Mesenchymal stem cell (in vitro differentiated cells and primary cell): ENCODE results near the gene DAAM2. TPM values are rescaled to one million over a fixed set of nuclear protein-coding genes. Genes with fewer than 3 reads are reported as not detected.
A peak's percentile ranks its signal among the peaks of the same experiment; 100 is the strongest.

Source experiments
- DNase-seq: peaks from one replicate; pipeline ENCODE4 v3.0.0-alpha.2; 2013
- H2AFZ ChIP-seq: one replicate; pipeline ENCODE4 v1.6.1; 2013; ENCODE audit warnings: low read depth, mild to moderate bottlenecking, control low read depth, inconsistent platforms, low read length, moderate library complexity
- H2AK5ac ChIP-seq: 2 replicates; pipeline ENCODE4 v1.6.1; 2013; ENCODE audit warnings: low read length, moderate library complexity, mild to moderate bottlenecking, inconsistent platforms; ENCODE audit not compliant: severe bottlenecking
- H2BK120ac ChIP-seq: one replicate; pipeline ENCODE4 v1.6.1; 2013; ENCODE audit warnings: low read depth, mild to moderate bottlenecking, inconsistent platforms, low read length, moderate library complexity
- H2BK12ac ChIP-seq, 2 experiments: one replicate each; pipeline ENCODE4 v1.6.1; 2013; ENCODE audit warnings: inconsistent platforms in 2 of 2, low read length in 2 of 2, mild to moderate bottlenecking in 2 of 2, moderate library complexity in 2 of 2, control low read depth in 1 of 2
- H2BK15ac ChIP-seq: one replicate; pipeline ENCODE4 v1.6.1; 2013; ENCODE audit warnings: mild to moderate bottlenecking, low read depth, inconsistent platforms; ENCODE audit not compliant: poor library complexity, severe bottlenecking
- H2BK5ac ChIP-seq: 2 replicates; pipeline ENCODE4 v1.6.1; 2013; ENCODE audit warnings: low read depth, mild to moderate bottlenecking, low read length, control low read depth, inconsistent platforms; ENCODE audit not compliant: poor library complexity, severe bottlenecking
- H3K14ac ChIP-seq, 2 experiments: one replicate each; pipeline ENCODE4 v1.6.1; 2013; ENCODE audit warnings: inconsistent platforms in 2 of 2, low read length in 2 of 2, control low read depth in 1 of 2, mild to moderate bottlenecking in 1 of 2, moderate library complexity in 1 of 2
- H3K18ac ChIP-seq, 2 experiments: one replicate each; pipeline ENCODE4 v1.6.1; 2013; ENCODE audit warnings: inconsistent platforms in 2 of 2, low read length in 2 of 2, control low read depth in 1 of 2, low read depth in 1 of 2, mild to moderate bottlenecking in 1 of 2
- H3K23ac ChIP-seq, 2 experiments: one replicate each; pipeline ENCODE4 v1.6.1; 2013; ENCODE audit warnings: inconsistent platforms in 2 of 2, low read length in 2 of 2, mild to moderate bottlenecking in 2 of 2, moderate library complexity in 2 of 2, control low read depth in 1 of 2
- H3K27ac ChIP-seq: 2 replicates; pipeline ENCODE4 v1.5.1; 2013; ENCODE audit warnings: mild to moderate bottlenecking, moderate library complexity, low read length, control low read depth, inconsistent platforms; ENCODE audit not compliant: poor library complexity, severe bottlenecking
- H3K27me3 ChIP-seq, 2 experiments: 2 replicates each; pipeline versions ENCODE4 v1.6.1 to v1.7.0; 2013; ENCODE audit warnings: low read length in 2 of 2, mild to moderate bottlenecking in 2 of 2, moderate library complexity in 2 of 2, control low read depth in 1 of 2, inconsistent platforms in 1 of 2; ENCODE audit not compliant: control insufficient read depth in 1 of 2, insufficient read depth in 1 of 2
- H3K36me3 ChIP-seq, 2 experiments: 2 replicates each; pipeline versions ENCODE4 v1.6.1 to v1.7.0; 2013; ENCODE audit warnings: low read length in 2 of 2, control low read depth in 1 of 2, inconsistent platforms in 1 of 2, low read depth in 1 of 2, mild to moderate bottlenecking in 1 of 2; ENCODE audit not compliant: insufficient read depth in 2 of 2, control insufficient read depth in 1 of 2
- H3K4ac ChIP-seq, 2 experiments: one replicate each; pipeline ENCODE4 v1.6.1; 2013; ENCODE audit warnings: inconsistent platforms in 2 of 2, low read length in 2 of 2, mild to moderate bottlenecking in 2 of 2, moderate library complexity in 2 of 2, control low read depth in 1 of 2, low read depth in 1 of 2
- H3K4me1 ChIP-seq: 2 replicates; pipeline ENCODE4 v1.6.1; 2013; ENCODE audit warnings: low read depth, low read length, control low read depth; ENCODE audit not compliant: control insufficient read depth, insufficient read depth
- H3K4me2 ChIP-seq: 2 replicates; pipeline ENCODE4 v1.6.1; 2013; ENCODE audit warnings: low read length, mild to moderate bottlenecking, inconsistent platforms; ENCODE audit not compliant: poor library complexity, severe bottlenecking
- H3K4me3 ChIP-seq, 2 experiments: 2 replicates each; pipeline versions ENCODE4 v1.5.1 to v1.7.0; 2013; ENCODE audit warnings: low read length in 2 of 2, mild to moderate bottlenecking in 2 of 2, control low read depth in 1 of 2, low read depth in 1 of 2; ENCODE audit not compliant: insufficient read depth in 1 of 2
- H3K79me1 ChIP-seq: replicated peaks from 2 replicates; pipeline ENCODE4 v1.6.1; 2013; ENCODE audit warnings: mild to moderate bottlenecking, control low read depth, low read length, inconsistent platforms; ENCODE audit not compliant: poor library complexity, severe bottlenecking
- H3K9ac ChIP-seq: 2 replicates; pipeline ENCODE4 v1.7.0; 2013; ENCODE audit warnings: mild to moderate bottlenecking, low read length, moderate library complexity
- H3K9me3 ChIP-seq: 2 replicates; pipeline ENCODE4 v1.7.0; 2013; ENCODE audit warnings: mild to moderate bottlenecking, low read length; ENCODE audit not compliant: control insufficient read depth
- H4K8ac ChIP-seq: one replicate; pipeline ENCODE4 v1.6.1; 2013; ENCODE audit warnings: inconsistent platforms, mild to moderate bottlenecking, low read length, moderate library complexity
- H4K91ac ChIP-seq: one replicate; pipeline ENCODE4 v1.6.1; 2013; ENCODE audit warnings: mild to moderate bottlenecking, low read length, inconsistent platforms
- WGBS: methylation state at CpG from one replicate; pipeline ENCODE4 v1.1.7; 2013; ENCODE audit warnings: mixed read lengths; 5-methylcytosine and 5-hydroxymethylcytosine counted together
- polyA plus RNA-seq, 2 experiments: library from polyadenylated mRNA; stranded (reverse); fragments of 200-250 nt; gene quantifications; one replicate each; pipeline ENCODE4 v1.2.3, GENCODE V29; 2013

DAAM2 gene
- 36.4 TPM for polyA plus RNA-seq (2013, experiment 1 of 2)
- 35.2 TPM for polyA plus RNA-seq (2013, experiment 2 of 2)

- Histone ChIP-seq H3K4me2 (peak within 1 kb of the TSS; percentile 77), H3K4me1 (peaks cover 14% of the 10 kb centered on the region), H2BK120ac (peak within 1 kb of the TSS; percentile 44), H4K8ac (peak within 1 kb of the TSS; percentile 47), H3K9me3 (no peaks in the 10 kb centered on the region), H3K36me3 (no peaks in the 10 kb centered on the region), H2AK5ac (no peak within 1 kb of the TSS), H3K27me3 (no peaks in the 10 kb centered on the region), H3K79me1 (peaks cover 13% of the 10 kb centered on the region), H2AFZ (peak within 1 kb of the TSS; percentile 92), H3K18ac (peak within 1 kb of the TSS; percentile 90 to 94), H3K27ac (peak within 1 kb of the TSS; percentile 44), H3K4me3 (peak within 1 kb of the TSS; percentile 69 to 90), H3K14ac (peak within 1 kb of the TSS in 1 of 2 experiments; percentile 94), H3K23ac (peak within 1 kb of the TSS in 1 of 2 experiments; percentile 92), H3K9ac (peak within 1 kb of the TSS; percentile 87), H3K4ac (peak within 1 kb of the TSS; percentile 91 to 93), H2BK15ac (peak within 1 kb of the TSS; percentile 97), H2BK12ac (peak within 1 kb of the TSS; percentile 11 to 95), H2BK5ac (no peak within 1 kb of the TSS), H4K91ac (peak within 1 kb of the TSS; percentile 72)
- peak; percentile 74 for DNase-seq
- 9% methylated on average over 33 of the region's 55 CpGs for WGBS
Measured at GRCh38 chr6:39791850-39792539, at the start of gene DAAM2. DAAM2 (plus strand) TSS chr6:39792376; CDS start chr6:39856303, 63,927 bp downstream.

GRCh38 chr6:39746795-39747194 lies 45.4 kb upstream of the DAAM2 start:
- WGBS = 80% methylated on average over 1 of the region's 3 CpGs
- Histone ChIP-seq H3K36me3 (no peaks in the 10 kb centered on the region), H3K9ac (no peak overlapping the region), H2AFZ (no peak overlapping the region), H2BK12ac (no peak overlapping the region), H2AK5ac (no peak overlapping the region), H3K27ac (no peak overlapping the region), H3K79me1 (no peaks in the 10 kb centered on the region), H3K23ac (no peak overlapping the region), H4K91ac (no peak overlapping the region), H3K14ac (no peak overlapping the region), H3K4me2 (no peak overlapping the region), H3K18ac (no peak overlapping the region), H3K4me1 (no peaks in the 10 kb centered on the region), H2BK120ac (no peak overlapping the region), H4K8ac (no peak overlapping the region), H3K9me3 (no peaks in the 10 kb centered on the region), H2BK5ac (no peak overlapping the region), H3K27me3 (peaks cover 0 to 3% of the 10 kb centered on the region in 2 experiments), H2BK15ac (no peak overlapping the region), H3K4ac (no peak overlapping the region), H3K4me3 (no peak overlapping the region)
- DNase-seq = no peak

- H4K8ac ChIP-seq = no peak overlapping the region
- no peak overlapping the region for H3K9ac ChIP-seq
- H2BK5ac ChIP-seq = no peak overlapping the region
- H4K91ac ChIP-seq = no peak overlapping the region
- H3K27ac ChIP-seq = no peak overlapping the region
- H2AFZ ChIP-seq = no peak overlapping the region
- no peak overlapping the region for H3K4me3 ChIP-seq
- DNase-seq = no peak
- H3K14ac ChIP-seq = no peak overlapping the region
- H3K18ac ChIP-seq = peak overlapping the region in 1 of 2 experiments; percentile 34
- H3K4ac ChIP-seq = no peak overlapping the region
- H2BK12ac ChIP-seq = no peak overlapping the region
- H3K4me2 ChIP-seq = no peak overlapping the region
- no peaks in the 10 kb centered on the region for H3K79me1 ChIP-seq
- no peak overlapping the region for H3K23ac ChIP-seq
- no peak overlapping the region for H2BK15ac ChIP-seq
- no peaks in the 10 kb centered on the region for H3K4me1 ChIP-seq
- H2BK120ac ChIP-seq = no peak overlapping the region
- H3K9me3 ChIP-seq = no peaks in the 10 kb centered on the region
- no peak overlapping the region for H2AK5ac ChIP-seq
- no peaks in the 10 kb centered on the region for H3K36me3 ChIP-seq
- 93% methylated on average over 12 of the region's 12 CpGs for WGBS
- peaks cover 0 to 3% of the 10 kb centered on the region in 2 experiments for H3K27me3 ChIP-seq
Measured at GRCh38 chr6:39752835-39753724, 39.1 kb upstream of the DAAM2 start.

GRCh38 chr6:39753725-39754045 lies 38.5 kb upstream of the DAAM2 start:
- Histone ChIP-seq H2BK120ac (no peak overlapping the region), H3K27ac (no peak overlapping the region), H2BK15ac (no peak overlapping the region), H2AK5ac (no peak overlapping the region), H3K9me3 (no peaks in the 10 kb centered on the region), H3K27me3 (peaks cover under 1 to 3% of the 10 kb centered on the region in 2 experiments), H3K36me3 (no peaks in the 10 kb centered on the region), H3K4me1 (no peaks in the 10 kb centered on the region), H3K18ac (no peak overlapping the region), H4K8ac (no peak overlapping the region), H2BK5ac (no peak overlapping the region), H3K14ac (no peak overlapping the region), H2BK12ac (no peak overlapping the region), H3K4me2 (no peak overlapping the region), H3K4ac (no peak overlapping the region), H3K23ac (no peak overlapping the region), H2AFZ (no peak overlapping the region), H3K79me1 (no peaks in the 10 kb centered on the region), H4K91ac (no peak overlapping the region), H3K9ac (no peak overlapping the region), H3K4me3 (no peak overlapping the region)
- peak; percentile 33 for DNase-seq
- WGBS = 71% methylated on average over 3 of the region's 3 CpGs
